H1 (cell line): Measurements from ENCODE around the gene MYL3. TPM values are rescaled to one million over a fixed set of nuclear protein-coding genes. Genes with fewer than 3 reads are reported as not detected.
A peak's percentile ranks its signal among the peaks of the same experiment; 100 is the strongest.
"Not testable (repeated sequence)": the region's sequence is repeated elsewhere in the genome, so short reads cannot be mapped to it uniquely, and the experiment has no call there.

Experiments
- CTCF ChIA-PET: fragments of 300-600 bp; sonication (Branson Sonifier 250); formaldehyde crosslinking; loops from one replicate; lab custom pipeline; 2021; ENCODE audit not compliant: partially characterized antibody; lab: Charles Lee
- POLR2A ChIA-PET: fragments of 300-600 bp; sonication (Branson Sonifier 250); formaldehyde crosslinking; loops from one replicate; lab custom pipeline; 2021; ENCODE audit warnings: inconsistent platforms; ENCODE audit not compliant: partially characterized antibody; lab: Charles Lee
- DNase-seq, 2 experiments: peaks; one replicate each; pipeline versions ENCODE4 v3.0.0 to v3.0.0-alpha.2; 2010 to 2022; ENCODE audit warnings: low spot score in 2 of 2, low read depth in 1 of 2, mixed read lengths in 1 of 2
- FAIRE-seq: peaks from 2 replicates; lab custom pipeline; 2011; peaks lifted over from hg19 to GRCh38; lab: Jason Lieb, UNC
- H2AFZ ChIP-seq: 2 replicates; pipeline ENCODE4 v1.8.1; 2012; ENCODE audit warnings: low read length, inconsistent platforms
- H2AK5ac ChIP-seq: 2 replicates; pipeline ENCODE4 v1.6.1; 2013; ENCODE audit warnings: low read depth, low read length
- H2BK120ac ChIP-seq: replicated peaks from 2 replicates; pipeline ENCODE3; 2013; ENCODE audit warnings: low read depth, low read length, inconsistent platforms
- H2BK12ac ChIP-seq: 2 replicates; pipeline ENCODE4 v1.6.1; 2013; ENCODE audit warnings: low read depth, low read length
- H2BK15ac ChIP-seq: 2 replicates; pipeline ENCODE4 v1.6.1; 2013; ENCODE audit warnings: low read length
- H2BK20ac ChIP-seq: 2 replicates; pipeline ENCODE4 v1.6.1; 2013; ENCODE audit warnings: low read length
- H2BK5ac ChIP-seq: 2 replicates; pipeline ENCODE4 v1.6.1; 2013; ENCODE audit warnings: low read depth, low read length
- H3K14ac ChIP-seq: 2 replicates; pipeline ENCODE4 v1.6.1; 2013; ENCODE audit warnings: inconsistent platforms; ENCODE audit not compliant: insufficient read length
- H3K18ac ChIP-seq: 2 replicates; pipeline ENCODE4 v1.6.1; 2013; ENCODE audit warnings: low read length; ENCODE audit errors: extremely low read depth
- H3K23ac ChIP-seq: 2 replicates; pipeline ENCODE4 v1.6.1; 2013; ENCODE audit warnings: inconsistent platforms; ENCODE audit not compliant: insufficient read length
- H3K23me2 ChIP-seq: 2 replicates; pipeline ENCODE4 v1.6.1; 2013; ENCODE audit warnings: low read depth, low read length
- H3K27ac ChIP-seq: 2 replicates; pipeline ENCODE4 v1.6.1; 2011; ENCODE audit warnings: low read depth, low read length, inconsistent platforms
- H3K27me3 ChIP-seq, 4 experiments: replicated peaks in 1 of 4; 1 replicate in 1 of 4; 2 replicates in 3 of 4; pipeline versions ENCODE4 v1.6.1 to v1.8.1; 2011 to 2013; ENCODE audit warnings: low read length in 3 of 4, mild to moderate bottlenecking in 3 of 4, inconsistent platforms in 2 of 4, mixed read lengths in 2 of 4, moderate library complexity in 1 of 4; ENCODE audit not compliant: control insufficient read depth in 3 of 4, insufficient read depth in 3 of 4; ENCODE audit errors: extremely low read depth in 1 of 4
- H3K36me3 ChIP-seq, 4 experiments: 2 replicates each; pipeline versions ENCODE4 v1.6.1 to v1.8.1; 2011 to 2013; ENCODE audit warnings: mild to moderate bottlenecking in 4 of 4, low read length in 3 of 4, moderate library complexity in 2 of 4, control low read depth in 1 of 4, inconsistent platforms in 1 of 4; ENCODE audit not compliant: insufficient read depth in 4 of 4, control insufficient read depth in 2 of 4
- H3K4ac ChIP-seq: replicated peaks from 2 replicates; pipeline ENCODE3; 2013; ENCODE audit warnings: low read length, low read depth, mixed read lengths, inconsistent platforms; ENCODE audit not compliant: insufficient read length
- H3K4me1 ChIP-seq, 4 experiments: replicated peaks in 1 of 4; 1 replicate in 1 of 4; 2 replicates in 3 of 4; pipeline versions ENCODE4 v1.6.1 to v1.8.1; 2011 to 2013; ENCODE audit warnings: low read length in 3 of 4, inconsistent platforms in 2 of 4, mixed read lengths in 1 of 4; ENCODE audit not compliant: insufficient read depth in 4 of 4, control insufficient read depth in 3 of 4
- H3K4me2 ChIP-seq, 2 experiments: 2 replicates each; pipeline versions ENCODE4 v1.6.1 to v1.8.1; 2011 to 2013; ENCODE audit warnings: low read depth in 2 of 2, low read length in 2 of 2, control low read depth in 1 of 2, inconsistent platforms in 1 of 2, mild to moderate bottlenecking in 1 of 2; ENCODE audit not compliant: insufficient read depth in 1 of 2
- H3K4me3 ChIP-seq, 4 experiments: fragments of 200-600, 300-600 bp in 1 of 4; sonication (generic), shearing (Covaris generic), sonication (Bioruptor Twin) in 1 of 4; 2 replicates each; pipeline versions ENCODE4 v1.5.1 to v1.8.1; 2011 to 2016; ENCODE audit warnings: low read length in 4 of 4, low read depth in 3 of 4, control low read depth in 2 of 4, inconsistent platforms in 2 of 4, mild to moderate bottlenecking in 2 of 4, mixed read lengths in 1 of 4, moderate library complexity in 1 of 4; ENCODE audit not compliant: insufficient read depth in 2 of 4; ENCODE audit errors: extremely low read depth in 1 of 4
- H3K56ac ChIP-seq: replicated peaks from 2 replicates; pipeline ENCODE3; 2013; ENCODE audit warnings: low read depth, mild to moderate bottlenecking, mixed read lengths, low read length, inconsistent platforms; ENCODE audit not compliant: insufficient read length
- H3K79me1 ChIP-seq: 2 replicates; pipeline ENCODE4 v1.6.1; 2013; ENCODE audit warnings: low read depth, low read length, control low read depth
- H3K79me2 ChIP-seq, 2 experiments: 2 replicates each; pipeline versions ENCODE4 v1.6.1 to v1.8.1; 2012 to 2013; ENCODE audit warnings: low read length in 2 of 2, mild to moderate bottlenecking in 2 of 2, inconsistent platforms in 1 of 2; ENCODE audit not compliant: insufficient read depth in 2 of 2, control insufficient read depth in 1 of 2
- H3K9ac ChIP-seq, 4 experiments: replicated peaks in 1 of 4; 1 replicate in 1 of 4; 2 replicates in 3 of 4; pipeline versions ENCODE4 v1.6.1 to v1.8.1; 2011 to 2013; ENCODE audit warnings: low read depth in 3 of 4, low read length in 3 of 4, control low read depth in 2 of 4, mild to moderate bottlenecking in 2 of 4, moderate library complexity in 2 of 4, inconsistent platforms in 1 of 4; ENCODE audit errors: extremely low read depth in 1 of 4
- H3K9me3 ChIP-seq, 2 experiments: 2 replicates each; pipeline versions ENCODE4 v1.6.1 to v1.8.1; 2012 to 2013; ENCODE audit warnings: mild to moderate bottlenecking in 2 of 2, moderate library complexity in 2 of 2, control low read depth in 1 of 2, inconsistent platforms in 1 of 2, low read depth in 1 of 2, low read length in 1 of 2, mixed read lengths in 1 of 2; ENCODE audit not compliant: insufficient read depth in 2 of 2
- H4K20me1 ChIP-seq, 2 experiments: replicated peaks in 1 of 2; 2 replicates each; pipeline versions ENCODE3 to v1.8.1; 2011 to 2013; ENCODE audit warnings: inconsistent platforms in 2 of 2, low read length in 2 of 2, mild to moderate bottlenecking in 1 of 2; ENCODE audit not compliant: insufficient read depth in 2 of 2, control insufficient read depth in 1 of 2
- H4K5ac ChIP-seq: 2 replicates; pipeline ENCODE4 v1.6.1; 2013; ENCODE audit warnings: low read length, low read depth, mixed read lengths, inconsistent platforms; ENCODE audit not compliant: insufficient read length
- H4K8ac ChIP-seq: 2 replicates; pipeline ENCODE4 v1.8.0; 2013; ENCODE audit warnings: mild to moderate bottlenecking, moderate library complexity, low read length, inconsistent platforms; ENCODE audit not compliant: insufficient read depth; ENCODE audit errors: extremely low read depth
- H4K91ac ChIP-seq: replicated peaks from 2 replicates; pipeline ENCODE3; 2013; ENCODE audit warnings: low read length, mixed read lengths, inconsistent platforms; ENCODE audit not compliant: insufficient read length
- ASH2L ChIP-seq: fragments of 200-600, 300-600 bp; sonication (generic); IDR thresholded peaks from one replicate; pipeline ENCODE4 v1.7.1; 2017; ENCODE audit warnings: low read length
- BRCA1 ChIP-seq: IDR thresholded peaks from 2 replicates; pipeline ENCODE4 v1.6.1; 2012; ENCODE audit warnings: low read depth, low read length, improper control_type of control experiment
- CHD1 ChIP-seq: IDR thresholded peaks from 2 replicates; pipeline ENCODE4 v1.6.1; 2012; ENCODE audit warnings: low read depth, low read length, improper control_type of control experiment
- E2F6 ChIP-seq: IDR thresholded peaks from 2 replicates; pipeline ENCODE4 v1.6.1; 2012; ENCODE audit warnings: inconsistent platforms
- EP300 ChIP-seq, 2 experiments: IDR thresholded peaks; 1 replicate in 1 of 2; 2 replicates in 1 of 2; pipeline ENCODE4 v1.6.1; 2011 to 2012; ENCODE audit warnings: low read depth in 2 of 2, low read length in 2 of 2, mild to moderate bottlenecking in 2 of 2, borderline replicate concordance in 1 of 2, inconsistent platforms in 1 of 2, moderate library complexity in 1 of 2
- FOSL1 ChIP-seq: IDR thresholded peaks from 2 replicates; pipeline ENCODE4 v1.6.1; 2011; ENCODE audit warnings: mild to moderate bottlenecking, low read depth, low read length, moderate library complexity; ENCODE audit not compliant: insufficient read depth
- NANOG ChIP-seq: IDR thresholded peaks from 2 replicates; pipeline ENCODE4 v1.6.1; 2011; ENCODE audit warnings: low read length, low read depth, mild to moderate bottlenecking, inconsistent platforms; ENCODE audit not compliant: insufficient read depth, poor library complexity, severe bottlenecking
- RBBP5 ChIP-seq: IDR thresholded peaks from 2 replicates; pipeline ENCODE4 v1.7.1; 2012; ENCODE audit warnings: low read depth, mild to moderate bottlenecking, inconsistent platforms, low read length, moderate library complexity, borderline replicate concordance
- SIN3A ChIP-seq, 2 experiments: IDR thresholded peaks in 1 of 2; conservative IDR thresholded peaks in 1 of 2; 2 replicates each; pipeline ENCODE4 v1.6.1; 2011 to 2012; ENCODE audit warnings: low read length in 2 of 2, improper control_type of control experiment in 1 of 2, low read depth in 1 of 2, mild to moderate bottlenecking in 1 of 2
- SP1 ChIP-seq: IDR thresholded peaks from 2 replicates; pipeline ENCODE4 v1.6.1; 2011; ENCODE audit warnings: low read depth, low read length
- TBP ChIP-seq: IDR thresholded peaks from 2 replicates; pipeline ENCODE4 v1.6.1; 2011; ENCODE audit warnings: low read depth, low read length, improper control_type of control experiment
- WGBS, 2 experiments: shearing (Covaris generic) in 1 of 2; methylation state at CpG; one replicate each; pipeline versions ENCODE4 v1.1.6 to v1.1.7; 2013 to 2015; ENCODE audit warnings: low lambda C conversion rate in 2 of 2, mixed read lengths in 2 of 2, inconsistent platforms in 1 of 2, low coverage in 1 of 2, missing lambda C conversion rate in 1 of 2; ENCODE audit not compliant: insufficient replicate concordance in 2 of 2, insufficient coverage in 1 of 2, insufficient read length in 1 of 2; ENCODE audit errors: extremely low coverage in 1 of 2, missing lambda C conversion rate in 1 of 2; 5-methylcytosine and 5-hydroxymethylcytosine counted together
- polyA plus RNA-seq, 7 experiments: library from polyadenylated mRNA; depleted of rRNA in 3 of 7; stranded (reverse) in 5 of 7; unstranded in 2 of 7; fragments of >200 nt in 5 of 7; fragments of 200-250 nt in 2 of 7; gene quantifications; 1 replicate in 5 of 7; 2 replicates in 1 of 7; 4 replicates in 1 of 7; pipeline versions ENCODE4 v1.2.1 to v1.2.3, GENCODE V29; 2011 to 2013; ENCODE audit warnings: missing spikeins in 2 of 7, mixed read lengths in 2 of 7
- total RNA-seq: library from RNA; stranded (reverse); fragmentation: NEBNext Ultra II Directional; extraction: Animal tissue kit (Norgen Biotek cat#: 25700); gene quantifications from 2 replicates; pipeline ENCODE4 v1.2.1, GENCODE V29; 2021

Gene MYL3
- total and polyA plus RNA-seq, 2 of the 8 experiments (the other 6 are each of a cell fraction or from before 2014, with no cell fraction given) = 0.06 TPM; not detected in 1

- TF ChIP-seq SIN3A (conservative IDR thresholded peaks at IDR 0.05 in 1 of 2, IDR thresholded peaks at IDR 0.05 in 1 of 2; ENCODE audit: low read depth in 1 of 2, low read length in 2 of 2) = no peak
- no peak for TF ChIP-seq ASH2L
- TF ChIP-seq SP1 = 0 out of 2 replicates have a peak, but pooled peaks have one; percentile 28
- TF ChIP-seq E2F6 = no peak
- no peak for TF ChIP-seq NANOG
- no peak for TF ChIP-seq FOSL1
- peak; percentile 27; the same call in 1 of the 2 replicates for TF ChIP-seq TBP
- TF ChIP-seq CHD1 = no peak
- no peak; the same call in 1 of the 2 replicates for TF ChIP-seq RBBP5
- TF ChIP-seq BRCA1 = no peak
- no peak for TF ChIP-seq EP300 (IDR thresholded peaks at IDR 0.05; ENCODE audit: borderline replicate concordance in 1 of 2, low read depth in 2 of 2, low read length in 2 of 2)
Measured at GRCh38 chr3:46811615-46812236, 51.5 kb downstream of the MYL3 start (continued).

- H3K36me3 ChIP-seq, H2BK20ac ChIP-seq, H3K9me3 ChIP-seq, H3K23ac ChIP-seq, H4K20me1 ChIP-seq, H2AK5ac ChIP-seq, H2BK120ac ChIP-seq, H2AFZ ChIP-seq, H3K18ac ChIP-seq, H3K4me3 ChIP-seq, H3K14ac ChIP-seq, H4K8ac ChIP-seq, H3K9ac ChIP-seq, H2BK12ac ChIP-seq, H3K27ac ChIP-seq, H3K23me2 ChIP-seq, DNase-seq, H4K91ac ChIP-seq, FAIRE-seq, H3K79me1 ChIP-seq, POLR2A ChIA-PET, H3K27me3 ChIP-seq, H3K4me2 ChIP-seq, H3K79me2 ChIP-seq, H3K56ac ChIP-seq, H4K5ac ChIP-seq, H3K4ac ChIP-seq, H2BK15ac ChIP-seq, H2BK5ac ChIP-seq: not testable (repeated sequence)
- WGBS, 2 experiments = 96% methylated on average over 6 of the region's 6 CpGs; no CpG with 5 or more reads in 1 of the 2 experiments
- CTCF ChIA-PET = interaction anchor here (0.8 kb wide), 1 partner anchor 87 kb away, joined by 3 read pairs; no protein-coding TSS in a partner anchor
- peaks cover 0 to 15% (median 6%) of the 10 kb centered on the region in 4 experiments; a peak in 6 of 7 replicates for H3K4me1 ChIP-seq
Measured at GRCh38 chr3:46808766-46809165, 54.5 kb downstream of the MYL3 start.
